HG03342 (cell line): ENCODE results near the gene OR6C70.
"Not testable (repeated sequence)": the region's sequence is repeated elsewhere in the genome, so short reads cannot be mapped to it uniquely, and the experiment has no call there.

Source experiments
- ATAC-seq: cut with Tn5 transposase; IDR thresholded peaks from one replicate; pipeline ENCODE4 v1.9.1; 2021; ENCODE audit warnings: mild to moderate bottlenecking, moderate library complexity; ENCODE audit not compliant: unreplicated experiment

The OR6C70 gene

GRCh38 chr12:55470088-55470829 is at the start of gene OR6C70:
Gene OR6C70 (minus strand): TSS chr12:55470138. CDS start chr12:55470138, 0 bp downstream.
- ATAC-seq, result no peak

- no peak for ATAC-seq
Observed at GRCh38 chr12:55516391-55516790, 46.5 kb upstream of the OR6C70 start.

- ATAC-seq, result no peak
Observed at GRCh38 chr12:55515696-55516095, 45.8 kb upstream of the OR6C70 start.

- no peak for ATAC-seq
Observed at GRCh38 chr12:55501601-55502000, 31.7 kb upstream of the OR6C70 start.

- no peak for ATAC-seq
Observed at GRCh38 chr12:55499810-55500252, 29.9 kb upstream of the OR6C70 start.

GRCh38 chr12:55499231-55499630 is 29.3 kb upstream of the OR6C70 start:
- ATAC-seq, result no peak

- no peak for ATAC-seq
Observed at GRCh38 chr12:55495490-55495889, 25.6 kb upstream of the OR6C70 start.

- no peak for ATAC-seq
Observed at GRCh38 chr12:55492078-55492477, 22.1 kb upstream of the OR6C70 start, which contains the start of gene OR6C68. Gene OR6C68 (plus strand): TSS chr12:55492378. CDS start chr12:55492378, 0 bp downstream.

GRCh38 chr12:55484284-55484683 is 14.3 kb upstream of the OR6C70 start:
- ATAC-seq, result not testable (repeated sequence)

GRCh38 chr12:55479136-55479535 is 9.2 kb upstream of the OR6C70 start:
- ATAC-seq, result not testable (repeated sequence)

- ATAC-seq, result no peak
Observed at GRCh38 chr12:55472264-55472663, 2.3 kb upstream of the OR6C70 start.

GRCh38 chr12:55469291-55469690 is 647 bp downstream of the OR6C70 start:
- ATAC-seq, result no peak

- peak; percentile 78 for ATAC-seq
Observed at GRCh38 chr12:55467836-55468235, 2.1 kb downstream of the OR6C70 start.

- ATAC-seq, result not testable (repeated sequence)
Observed at GRCh38 chr12:55464926-55465325, 5.0 kb downstream of the OR6C70 start.

- no peak for ATAC-seq
Observed at GRCh38 chr12:55448825-55449224, 21.1 kb downstream of the OR6C70 start.

- ATAC-seq, result no peak
Observed at GRCh38 chr12:55446326-55446725, 23.6 kb downstream of the OR6C70 start.

GRCh38 chr12:55445357-55445756 is 24.6 kb downstream of the OR6C70 start:
- ATAC-seq, result no peak

- no peak for ATAC-seq
Observed at GRCh38 chr12:55443776-55444175, 26.2 kb downstream of the OR6C70 start, which contains the start of gene OR6C2. Gene OR6C2 (plus strand): TSS chr12:55444076. CDS start chr12:55452214, 8,138 bp downstream.

- not testable (repeated sequence) for ATAC-seq
Observed at GRCh38 chr12:55441233-55441632, 28.7 kb downstream of the OR6C70 start.

- ATAC-seq, result no peak
Observed at GRCh38 chr12:55428331-55429243, 41.4 kb downstream of the OR6C70 start.

- ATAC-seq, result no peak
Observed at GRCh38 chr12:55425954-55426353, 44.0 kb downstream of the OR6C70 start, which contains the start of gene OR6C76. Gene OR6C76 (plus strand): TSS chr12:55426254. CDS start chr12:55426254, 0 bp downstream.
